Nephron (organoid): ENCODE measurements around the gene SPSB2.

ENCODE experiments used
- H3K27ac Mint-ChIP-seq, 3 experiments: 2 replicates each; pipeline ENCODE4 v1.8.0; 2020; ENCODE audit warnings: mixed read lengths in 3 of 3, mild to moderate bottlenecking in 2 of 3, moderate library complexity in 1 of 3
- H3K27me3 Mint-ChIP-seq: 2 replicates; pipeline ENCODE4 v1.8.0; 2021; ENCODE audit warnings: low read depth, mild to moderate bottlenecking, moderate library complexity, mixed read lengths
- H3K36me3 Mint-ChIP-seq: 2 replicates; pipeline ENCODE4 v1.8.0; 2020; ENCODE audit warnings: low read depth, mixed read lengths
- H3K4me1 Mint-ChIP-seq: 2 replicates; pipeline ENCODE4 v1.8.0; 2020; ENCODE audit warnings: mixed read lengths
- H3K4me3 Mint-ChIP-seq, 3 experiments: 2 replicates each; pipeline ENCODE4 v1.8.0; 2020; ENCODE audit warnings: mild to moderate bottlenecking in 3 of 3, mixed read lengths in 3 of 3, moderate library complexity in 2 of 3
- H3K9me3 Mint-ChIP-seq: 2 replicates; pipeline ENCODE4 v1.8.0; 2020; ENCODE audit warnings: mixed read lengths
- TF ChIP-seq, protein P1 (sequence below), 3 experiments: fragments of 200-600 bp; sonication (generic); IDR thresholded peaks; one replicate each; pipeline ENCODE4 v1.5.0; 2021; ENCODE audit warnings: antibody characterized with exemption in 3 of 3; ENCODE audit not compliant: unreplicated experiment in 3 of 3

The SPSB2 gene, protein sequence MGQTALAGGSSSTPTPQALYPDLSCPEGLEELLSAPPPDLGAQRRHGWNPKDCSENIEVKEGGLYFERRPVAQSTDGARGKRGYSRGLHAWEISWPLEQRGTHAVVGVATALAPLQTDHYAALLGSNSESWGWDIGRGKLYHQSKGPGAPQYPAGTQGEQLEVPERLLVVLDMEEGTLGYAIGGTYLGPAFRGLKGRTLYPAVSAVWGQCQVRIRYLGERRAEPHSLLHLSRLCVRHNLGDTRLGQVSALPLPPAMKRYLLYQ

DNA sequence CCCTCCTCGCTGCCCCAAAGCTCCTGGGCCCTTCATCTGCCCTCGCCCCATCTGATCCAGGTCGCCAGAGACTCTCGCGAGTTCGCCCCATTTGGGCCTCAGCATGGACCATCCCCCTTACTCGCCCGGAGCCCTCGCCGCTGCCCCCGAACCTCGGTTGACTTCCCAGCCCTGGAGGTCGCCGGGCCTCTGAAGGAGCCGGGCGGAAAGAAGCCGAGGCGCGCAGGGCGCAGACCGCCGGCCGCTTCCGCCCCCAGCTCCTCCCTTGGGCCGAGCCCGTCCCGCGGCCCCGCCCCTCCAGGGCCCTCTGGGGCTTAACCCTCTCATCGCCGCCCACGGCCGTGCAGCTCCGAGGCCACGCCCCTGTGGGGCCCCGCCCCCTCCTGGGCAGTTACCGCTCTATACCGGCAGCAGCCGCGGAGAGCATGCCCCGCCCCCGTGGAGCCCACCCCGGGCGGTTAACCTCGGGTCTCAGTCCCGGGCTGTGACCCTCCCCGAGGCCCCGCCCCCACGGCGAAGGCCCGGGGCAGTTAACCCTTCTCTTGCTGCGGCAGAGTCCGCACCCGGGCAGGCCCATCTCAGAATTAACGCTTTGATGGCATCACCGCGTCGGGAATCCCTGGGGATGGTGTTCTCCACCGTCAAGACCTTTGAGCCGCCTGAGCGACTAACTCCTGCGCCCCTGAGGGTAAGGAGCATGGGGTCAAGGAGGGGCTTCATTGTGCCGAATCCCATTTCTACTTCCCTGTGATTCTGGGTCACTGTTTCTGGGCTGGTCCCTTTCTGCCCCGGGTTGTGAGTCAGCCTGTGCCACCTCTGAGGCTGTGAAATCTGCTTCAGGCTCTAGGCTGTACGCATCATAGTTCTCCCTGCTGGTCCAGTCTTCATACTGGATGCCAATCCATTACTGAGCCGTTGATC is at the start of gene SPSB2:
Gene SPSB2 (minus strand): TSS at position 210 of the 921 bp plus-strand sequence. CDS start 402 bp downstream, outside the sequence.
- peaks cover 7% of the 10 kb centered on the region for H3K27me3 Mint-ChIP-seq
- H3K36me3 Mint-ChIP-seq = peaks cover 32% of the 10 kb centered on the region
- TF ChIP-seq, protein P1, sequence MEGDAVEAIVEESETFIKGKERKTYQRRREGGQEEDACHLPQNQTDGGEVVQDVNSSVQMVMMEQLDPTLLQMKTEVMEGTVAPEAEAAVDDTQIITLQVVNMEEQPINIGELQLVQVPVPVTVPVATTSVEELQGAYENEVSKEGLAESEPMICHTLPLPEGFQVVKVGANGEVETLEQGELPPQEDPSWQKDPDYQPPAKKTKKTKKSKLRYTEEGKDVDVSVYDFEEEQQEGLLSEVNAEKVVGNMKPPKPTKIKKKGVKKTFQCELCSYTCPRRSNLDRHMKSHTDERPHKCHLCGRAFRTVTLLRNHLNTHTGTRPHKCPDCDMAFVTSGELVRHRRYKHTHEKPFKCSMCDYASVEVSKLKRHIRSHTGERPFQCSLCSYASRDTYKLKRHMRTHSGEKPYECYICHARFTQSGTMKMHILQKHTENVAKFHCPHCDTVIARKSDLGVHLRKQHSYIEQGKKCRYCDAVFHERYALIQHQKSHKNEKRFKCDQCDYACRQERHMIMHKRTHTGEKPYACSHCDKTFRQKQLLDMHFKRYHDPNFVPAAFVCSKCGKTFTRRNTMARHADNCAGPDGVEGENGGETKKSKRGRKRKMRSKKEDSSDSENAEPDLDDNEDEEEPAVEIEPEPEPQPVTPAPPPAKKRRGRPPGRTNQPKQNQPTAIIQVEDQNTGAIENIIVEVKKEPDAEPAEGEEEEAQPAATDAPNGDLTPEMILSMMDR (IDR thresholded peaks at IDR 0.05; ENCODE audit: unreplicated experiment in 3 of 3) = no peak
- H3K4me1 Mint-ChIP-seq = peaks cover 34% of the 10 kb centered on the region
- H3K4me3 Mint-ChIP-seq = peak within 1 kb of the TSS; percentile 87 to 95 (median 95)
- H3K27ac Mint-ChIP-seq = peak within 1 kb of the TSS; percentile 62 to 89 (median 69)
- H3K9me3 Mint-ChIP-seq = no peaks in the 10 kb centered on the region

DNA sequence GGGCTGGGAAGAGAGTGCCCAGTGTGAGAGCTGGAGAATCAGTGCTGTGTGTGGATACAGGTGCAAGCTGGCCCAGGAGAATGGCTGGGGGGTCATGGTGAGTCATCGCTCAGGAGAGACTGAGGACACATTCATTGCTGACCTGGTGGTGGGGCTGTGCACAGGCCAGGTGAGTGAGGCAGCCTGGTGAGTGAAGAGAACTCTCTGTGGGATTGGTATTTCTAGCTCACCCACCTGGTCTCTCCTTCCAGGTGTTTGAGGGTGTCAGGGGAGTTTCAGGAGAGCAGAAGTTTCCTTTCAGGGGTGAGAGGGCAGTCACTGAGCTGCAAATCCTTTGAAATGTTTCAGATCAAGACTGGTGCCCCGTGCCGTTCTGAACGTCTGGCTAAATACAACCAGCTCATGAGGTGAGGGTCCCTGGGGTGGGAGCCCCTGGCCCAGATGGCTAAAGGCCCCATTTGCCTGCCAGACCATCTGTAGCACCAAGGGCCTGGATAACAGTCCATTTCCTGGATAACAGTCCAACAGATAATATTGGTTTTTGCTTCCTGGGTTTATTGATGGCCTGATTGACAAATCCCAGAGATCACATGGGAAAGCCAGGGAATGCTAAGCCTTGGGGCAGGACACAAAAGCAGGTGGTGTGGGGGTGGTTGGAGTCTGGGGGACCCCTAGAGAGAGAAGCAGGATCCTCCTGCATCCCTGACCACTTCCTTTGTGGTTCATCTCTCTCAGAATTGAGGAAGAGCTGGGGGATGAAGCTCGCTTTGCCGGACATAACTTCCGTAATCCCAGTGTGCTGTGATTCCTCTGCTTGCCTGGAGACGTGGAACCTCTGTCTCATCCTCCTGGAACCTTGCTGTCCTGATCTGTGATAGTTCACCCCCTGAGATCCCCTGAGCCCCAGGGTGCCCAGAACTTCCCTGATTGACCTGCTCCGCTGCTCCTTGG is 49.2 kb upstream of the SPSB2 start:
- no peaks in the 10 kb centered on the region for H3K27me3 Mint-ChIP-seq
- peaks cover 4% of the 10 kb centered on the region for H3K36me3 Mint-ChIP-seq
- peak overlapping the region in 2 of 3 experiments; percentile 16 to 100 for H3K27ac Mint-ChIP-seq
- TF ChIP-seq, protein P1 (IDR thresholded peaks at IDR 0.05; ENCODE audit: unreplicated experiment in 3 of 3) = no peak
- H3K4me3 Mint-ChIP-seq = no peak overlapping the region
- H3K4me1 Mint-ChIP-seq = peaks cover 40% of the 10 kb centered on the region
- no peaks in the 10 kb centered on the region for H3K9me3 Mint-ChIP-seq

DNA sequence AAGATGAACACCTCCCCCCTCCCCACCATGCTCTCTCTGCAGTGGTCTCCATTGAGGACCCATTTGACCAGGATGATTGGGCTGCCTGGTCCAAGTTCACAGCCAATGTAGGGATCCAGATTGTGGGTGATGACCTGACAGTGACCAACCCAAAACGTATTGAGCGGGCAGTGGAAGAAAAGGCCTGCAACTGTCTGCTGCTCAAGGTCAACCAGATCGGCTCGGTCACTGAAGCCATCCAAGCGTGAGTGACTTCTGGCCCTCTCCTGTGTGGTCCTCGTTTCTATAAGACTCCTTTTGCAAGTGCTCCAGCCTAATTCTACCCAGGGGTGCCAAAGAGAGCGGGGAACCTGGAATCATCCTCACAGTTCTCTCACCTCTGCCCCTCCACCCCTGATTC is 48.4 kb upstream of the SPSB2 start:
- Mint-ChIP-seq H3K9me3 (no peaks in the 10 kb centered on the region), H3K27me3 (no peaks in the 10 kb centered on the region), H3K27ac (peak overlapping the region in 1 of 3 experiments; percentile 47), H3K4me3 (no peak overlapping the region), H3K36me3 (peaks cover 4% of the 10 kb centered on the region), H3K4me1 (peaks cover 32% of the 10 kb centered on the region)
- TF ChIP-seq, protein P1 (IDR thresholded peaks at IDR 0.05; ENCODE audit: unreplicated experiment in 3 of 3) = no peak

DNA sequence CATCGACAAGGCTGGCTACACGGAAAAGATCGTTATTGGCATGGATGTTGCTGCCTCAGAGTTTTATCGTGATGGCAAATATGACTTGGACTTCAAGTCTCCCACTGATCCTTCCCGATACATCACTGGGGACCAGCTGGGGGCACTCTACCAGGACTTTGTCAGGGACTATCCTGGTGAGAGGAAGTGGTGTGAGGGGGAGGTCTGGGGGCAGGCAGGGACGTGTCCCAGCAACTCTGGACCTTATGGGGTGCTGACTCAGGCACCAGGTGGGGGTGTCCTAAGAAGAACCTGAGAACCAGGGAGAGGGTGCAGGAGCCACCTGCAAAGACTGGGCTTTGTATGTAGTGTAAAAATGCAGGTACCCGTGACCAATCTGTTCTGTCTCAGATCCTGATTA is 46.5 kb upstream of the SPSB2 start:
- H3K36me3 Mint-ChIP-seq = peaks cover 4% of the 10 kb centered on the region
- H3K4me1 Mint-ChIP-seq = peaks cover 18% of the 10 kb centered on the region
- no peak overlapping the region for H3K4me3 Mint-ChIP-seq
- TF ChIP-seq, protein P1 (IDR thresholded peaks at IDR 0.05; ENCODE audit: unreplicated experiment in 3 of 3) = no peak
- peak overlapping the region in 1 of 3 experiments; percentile 45 for H3K27ac Mint-ChIP-seq
- H3K9me3 Mint-ChIP-seq = no peaks in the 10 kb centered on the region
- H3K27me3 Mint-ChIP-seq = peaks cover 10% of the 10 kb centered on the region

DNA sequence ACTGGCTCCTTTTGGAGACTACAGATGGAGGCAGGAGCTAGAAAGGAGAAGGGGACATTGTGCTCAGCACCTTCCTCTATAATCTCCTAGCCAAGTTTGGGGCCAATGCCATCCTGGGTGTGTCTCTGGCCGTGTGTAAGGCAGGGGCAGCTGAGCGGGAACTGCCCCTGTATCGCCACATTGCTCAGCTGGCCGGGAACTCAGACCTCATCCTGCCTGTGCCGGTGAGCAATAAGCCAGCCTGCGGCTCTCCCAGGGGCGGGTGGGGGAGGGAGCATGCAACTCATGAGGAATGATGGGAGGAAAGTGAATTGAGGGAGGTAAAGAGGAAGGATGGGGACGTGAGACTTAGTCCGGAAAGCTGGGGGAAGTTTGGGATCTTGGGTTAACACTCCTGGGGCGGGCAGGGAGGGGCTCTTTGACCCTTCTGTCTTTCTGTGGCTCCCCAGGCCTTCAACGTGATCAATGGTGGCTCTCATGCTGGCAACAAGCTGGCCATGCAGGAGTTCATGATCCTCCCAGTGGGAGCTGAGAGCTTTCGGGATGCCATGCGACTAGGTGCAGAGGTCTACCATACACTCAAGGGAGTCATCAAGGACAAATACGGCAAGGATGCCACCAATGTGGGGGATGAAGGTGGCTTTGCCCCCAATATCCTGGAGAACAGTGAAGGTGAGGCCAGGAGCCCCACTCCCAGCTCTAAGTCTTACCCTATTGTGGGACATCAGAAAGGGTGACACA is 44.6 kb upstream of the SPSB2 start:
- H3K4me3 Mint-ChIP-seq = no peak overlapping the region
- TF ChIP-seq, protein P1 (IDR thresholded peaks at IDR 0.05; ENCODE audit: unreplicated experiment in 3 of 3) = no peak

More for the DNA sequence above, 44.6 kb upstream of the SPSB2 start:
- Mint-ChIP-seq H3K27me3 (peaks cover 25% of the 10 kb centered on the region), H3K36me3 (peaks cover 4% of the 10 kb centered on the region), H3K9me3 (no peaks in the 10 kb centered on the region), H3K27ac (no peak overlapping the region), H3K4me1 (peaks cover 6% of the 10 kb centered on the region)
